C4-2B (cell line): ENCODE data around the gene MYO7B.

Experiments used
- H3K27ac ChIP-seq: fragments of 450-650 bp; 2 replicates; pipeline ENCODE4 v1.5.1; 2017
- CTCF ChIP-seq: fragments of 450-650 bp; conservative IDR thresholded peaks from 2 replicates; pipeline ENCODE4 v1.5.1; 2017; ENCODE audit warnings: mild to moderate bottlenecking
- ZFX ChIP-seq: fragments of 450-650 bp; IDR thresholded peaks from 2 replicates; pipeline ENCODE4 v1.6.1; 2017

MYO7B gene

GRCh38 chr2:127671557-127672302 is 136.2 kb downstream of the MYO7B start:
- no peak for TF ChIP-seq ZFX
- no peak for TF ChIP-seq CTCF

GRCh38 chr2:127672341-127673224 is 137.1 kb downstream of the MYO7B start:
- TF ChIP-seq ZFX (no peak), CTCF (no peak)
- no peak overlapping the region for H3K27ac ChIP-seq

More at GRCh38 chr2:127671557-127672302, 136.2 kb downstream of the MYO7B start:
- H3K27ac ChIP-seq, result no peak overlapping the region

GRCh38 chr2:127673291-127674069 is 138.0 kb downstream of the MYO7B start:
- TF ChIP-seq ZFX (no peak), CTCF (no peak)
- no peak overlapping the region for H3K27ac ChIP-seq

- TF ChIP-seq CTCF, result no peak
- TF ChIP-seq ZFX, result no peak
Measured at GRCh38 chr2:127674241-127675209, 139.0 kb downstream of the MYO7B start.

GRCh38 chr2:127675331-127676261 is 140.1 kb downstream of the MYO7B start, which contains the start of gene LIMS2:
Gene LIMS2, minus strand, starts transcription at chr2:127675530. Its CDS starts 506 bp downstream, at chr2:127675024.
- no peak within 1 kb of the TSS for H3K27ac ChIP-seq
- no peak for TF ChIP-seq ZFX
- TF ChIP-seq CTCF, result no peak

More at GRCh38 chr2:127674241-127675209, 139.0 kb downstream of the MYO7B start:
- no peak overlapping the region for H3K27ac ChIP-seq
